Fibroblast of skin of right biceps (primary cell): ENCODE data around the gene AANAT.
A peak's percentile ranks its signal among the peaks of the same experiment; 100 is the strongest.

ENCODE experiments used
- DNase-seq: peaks from one replicate; pipeline ENCODE4 v3.0.0-alpha.2; 2013

AANAT gene

DNA sequence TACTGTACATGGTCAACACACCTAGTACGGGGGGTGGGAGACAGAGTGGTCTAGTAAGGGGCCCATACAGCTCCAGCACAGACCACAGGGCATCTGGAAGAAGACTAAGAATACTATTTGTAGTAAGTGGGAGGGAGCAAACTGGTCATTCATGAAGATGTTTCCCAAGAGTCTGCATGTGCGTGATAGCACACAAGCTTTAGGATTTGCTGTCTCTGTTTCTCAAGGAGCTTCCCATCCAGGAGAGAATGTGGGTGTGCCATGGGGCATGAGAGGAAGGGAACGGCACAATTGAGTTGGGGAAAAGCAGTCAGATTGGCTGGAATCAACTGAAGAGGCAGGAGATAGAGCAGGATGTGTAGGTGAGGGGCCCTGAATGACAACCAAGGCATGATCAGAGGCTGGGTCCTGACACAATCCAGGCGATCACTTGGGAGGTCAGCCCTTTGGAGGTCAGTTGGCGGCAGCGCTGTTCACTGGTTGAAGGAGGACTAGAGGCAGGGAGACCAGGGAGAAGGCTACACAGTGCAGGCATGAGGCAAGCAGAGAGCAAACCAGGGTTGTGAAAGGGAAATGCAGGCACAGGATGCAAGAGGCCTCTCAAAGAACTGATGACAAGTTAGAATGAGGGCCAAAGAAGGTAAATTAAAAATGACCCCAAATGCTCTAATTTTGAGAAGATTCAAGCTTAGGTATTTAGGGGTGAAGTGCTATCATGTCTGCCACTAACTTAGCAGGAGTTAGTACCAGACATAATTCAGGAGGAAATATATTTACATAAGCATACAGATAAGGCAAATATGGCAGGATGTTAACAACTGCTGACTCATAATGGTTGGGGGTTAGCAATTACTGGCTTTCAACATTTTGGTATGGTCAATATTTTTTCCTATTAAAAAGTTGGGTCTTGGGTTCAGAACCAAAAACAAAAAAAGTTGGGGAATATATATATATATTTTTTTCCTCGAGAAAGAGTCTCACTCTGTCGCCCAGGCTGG, 24.8 kb upstream of the AANAT start:
- DNase-seq: no peak

DNA sequence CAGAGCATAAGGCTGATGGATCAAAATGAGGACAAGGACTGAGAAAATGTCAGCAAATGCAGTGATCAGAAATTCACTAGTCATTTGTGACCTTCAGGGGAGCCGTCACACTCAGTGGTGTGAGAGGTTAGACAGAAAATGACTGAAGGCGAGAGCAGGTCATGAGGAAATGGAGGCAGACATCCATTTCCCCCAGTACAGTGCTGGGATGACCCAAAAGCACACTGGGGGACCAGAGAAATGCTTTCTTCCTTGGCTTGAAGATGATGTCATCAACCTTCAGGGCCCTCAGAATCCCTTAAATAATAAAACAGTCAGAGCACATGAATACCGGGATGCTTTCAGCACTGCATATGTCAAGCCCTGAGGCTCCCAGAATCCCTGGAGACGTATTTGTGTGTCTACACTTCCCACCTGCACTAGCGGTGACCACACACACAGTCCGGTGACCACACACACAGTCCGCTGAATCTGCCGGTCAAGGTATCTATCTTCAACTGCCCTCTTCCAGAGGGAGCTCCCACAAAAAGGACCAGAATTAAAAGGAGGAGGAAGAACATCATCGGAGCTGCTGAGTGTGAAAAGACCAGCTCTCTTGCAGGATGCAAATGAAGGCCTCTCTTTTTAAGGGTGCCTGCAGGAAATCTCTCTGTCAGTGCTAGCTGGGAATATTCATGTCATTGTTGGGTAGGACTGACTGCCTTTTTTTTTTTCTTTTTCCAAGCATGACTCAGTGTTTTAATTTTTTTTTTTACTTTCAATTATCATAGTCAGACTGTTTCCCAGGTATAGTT, 22.7 kb upstream of the AANAT start:
- no peak for DNase-seq

DNA sequence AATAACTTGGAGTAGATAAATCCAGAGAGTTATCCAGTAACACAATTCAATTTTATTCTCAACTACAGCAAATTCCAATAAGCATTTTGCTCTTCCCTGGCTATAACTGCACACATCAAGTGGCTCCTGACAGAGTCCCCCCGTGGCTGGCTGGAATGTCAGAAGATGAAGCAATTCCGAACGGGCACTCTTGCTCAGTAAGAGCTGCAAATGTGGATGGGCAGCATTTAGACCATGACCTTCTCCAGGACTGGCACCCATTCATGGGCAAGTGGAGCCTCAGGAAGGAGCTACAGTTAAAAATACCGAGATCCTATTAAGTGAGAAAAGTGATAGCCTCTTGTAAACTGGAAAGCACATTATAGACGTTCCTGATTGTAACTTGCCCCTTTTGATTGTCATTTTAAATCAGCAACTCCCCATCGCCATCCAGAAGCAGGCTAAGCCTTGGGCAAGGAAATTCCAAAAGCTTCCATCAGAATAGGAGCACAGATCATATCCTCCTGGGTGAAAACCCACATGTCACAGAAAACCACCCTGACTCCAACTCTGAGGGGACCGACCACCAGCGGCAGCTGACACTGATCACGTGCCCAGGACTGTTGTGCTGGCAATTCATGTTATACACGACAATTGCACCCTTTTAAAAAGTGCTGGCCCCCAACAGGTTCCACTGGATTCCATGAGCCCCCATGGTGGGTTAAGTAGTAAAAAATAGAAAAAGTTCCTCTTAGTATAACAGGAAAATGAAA, 21.5 kb upstream of the AANAT start:
- no peak for DNase-seq

DNA sequence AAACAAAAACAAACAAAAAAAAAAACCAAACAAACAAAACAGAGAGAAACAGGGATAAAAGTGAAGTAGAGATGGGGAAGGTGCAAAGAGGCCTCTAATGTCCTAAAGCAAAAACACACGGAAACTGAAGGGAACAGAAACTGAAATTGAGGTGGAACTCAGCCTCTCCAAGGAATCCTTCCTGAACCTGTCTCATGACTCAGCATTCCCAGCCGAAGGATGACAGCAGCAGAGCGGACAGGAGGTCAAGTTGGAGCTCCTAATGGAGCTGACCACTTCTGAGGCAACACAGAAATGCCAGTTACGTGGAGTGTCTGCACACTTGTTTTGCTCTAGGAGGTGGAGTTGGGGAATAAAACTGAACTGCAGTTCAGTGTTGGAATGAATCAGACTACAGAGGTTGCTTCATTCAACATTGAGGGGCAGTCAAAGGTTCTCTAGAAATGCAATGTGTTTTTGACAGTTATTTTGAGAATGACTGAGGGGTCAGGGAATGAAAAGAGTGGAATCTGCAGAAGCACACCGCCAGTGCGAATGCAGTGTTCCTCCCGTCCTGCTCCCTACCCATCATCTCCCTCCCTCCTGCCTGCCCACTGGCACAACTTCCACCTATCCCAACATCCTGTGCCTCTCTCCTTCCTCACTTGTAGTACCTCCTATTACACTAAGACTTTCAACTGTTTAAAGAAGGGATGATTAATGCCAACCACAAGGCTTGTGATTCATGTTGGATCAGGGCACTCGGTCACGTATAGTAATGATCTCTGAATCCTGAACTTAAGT, 20.8 kb upstream of the AANAT start:
- DNase-seq: peak; percentile 67

DNA sequence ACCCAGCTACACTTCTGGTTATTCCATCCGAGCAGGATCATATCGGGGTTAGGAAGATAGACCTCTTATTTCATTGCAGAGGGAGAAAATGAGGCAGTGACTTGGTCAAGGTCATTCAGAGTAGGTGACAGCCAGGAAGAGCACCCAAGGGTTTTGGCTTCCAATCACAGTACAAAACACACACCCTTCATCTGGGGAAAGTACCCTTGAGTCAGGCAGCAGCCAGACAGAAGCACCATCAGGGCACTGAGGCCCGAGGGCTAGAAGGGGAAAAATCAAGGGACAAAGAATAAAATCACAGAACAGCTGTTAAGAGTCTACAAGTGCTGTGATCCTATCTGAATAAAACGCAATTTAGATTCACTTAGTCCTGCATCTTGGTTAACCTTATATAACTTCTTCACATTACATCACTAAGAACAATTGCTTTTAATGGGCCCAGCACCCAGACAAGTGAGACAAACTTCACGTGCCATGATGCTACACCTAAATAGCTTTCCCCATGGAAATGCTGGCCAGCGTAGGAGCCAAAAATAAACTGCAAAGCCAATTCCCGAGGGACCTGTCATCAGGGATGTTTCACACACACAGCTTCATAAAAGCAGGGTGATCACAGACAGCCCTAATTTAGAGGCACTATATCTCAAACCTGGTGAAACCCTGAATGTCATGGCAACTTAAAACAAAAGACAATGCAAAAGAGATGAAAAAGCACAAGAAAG, 19.3 kb upstream of the AANAT start:
- DNase-seq: peak; percentile 61

DNA sequence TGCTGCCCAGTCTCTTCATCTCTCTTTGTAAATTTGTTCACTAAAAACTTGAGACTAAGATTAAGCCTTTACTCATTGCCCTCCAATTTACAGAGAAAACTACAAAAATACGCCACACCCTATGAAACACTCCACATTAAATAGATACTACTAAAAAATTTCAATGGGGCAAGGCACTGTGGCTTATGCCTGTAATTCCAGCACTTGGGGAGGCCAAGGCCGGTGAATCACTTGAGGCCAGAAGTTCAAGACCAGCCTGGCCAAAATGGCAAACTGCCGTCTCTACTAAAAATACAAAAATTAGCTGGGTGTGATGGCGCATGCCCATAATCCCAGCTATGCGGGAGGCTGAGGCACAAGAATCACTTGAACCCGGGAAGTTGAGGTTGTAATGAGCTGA, 18.3 kb upstream of the AANAT start:
- no peak for DNase-seq

DNA sequence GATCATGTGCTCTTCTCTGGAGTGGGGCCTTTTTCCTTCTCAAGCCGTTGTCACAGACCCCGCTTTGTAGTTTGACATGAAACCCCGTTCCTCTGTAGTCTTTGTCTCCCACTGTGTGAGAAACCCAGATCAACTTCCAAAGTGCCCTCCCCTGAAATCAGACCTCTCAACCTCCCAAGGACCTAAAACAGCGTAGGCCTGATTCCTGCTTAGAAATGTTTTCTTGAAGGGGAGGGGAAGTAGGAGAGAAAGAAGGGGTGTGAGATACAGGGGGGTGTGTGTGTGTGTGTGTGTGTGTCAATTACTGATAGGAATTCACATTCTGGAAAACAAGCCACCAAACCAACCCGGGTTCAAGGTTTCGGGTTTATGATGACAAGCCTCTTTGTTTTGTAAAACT, 15.9 kb upstream of the AANAT start:
- DNase-seq: no peak

DNA sequence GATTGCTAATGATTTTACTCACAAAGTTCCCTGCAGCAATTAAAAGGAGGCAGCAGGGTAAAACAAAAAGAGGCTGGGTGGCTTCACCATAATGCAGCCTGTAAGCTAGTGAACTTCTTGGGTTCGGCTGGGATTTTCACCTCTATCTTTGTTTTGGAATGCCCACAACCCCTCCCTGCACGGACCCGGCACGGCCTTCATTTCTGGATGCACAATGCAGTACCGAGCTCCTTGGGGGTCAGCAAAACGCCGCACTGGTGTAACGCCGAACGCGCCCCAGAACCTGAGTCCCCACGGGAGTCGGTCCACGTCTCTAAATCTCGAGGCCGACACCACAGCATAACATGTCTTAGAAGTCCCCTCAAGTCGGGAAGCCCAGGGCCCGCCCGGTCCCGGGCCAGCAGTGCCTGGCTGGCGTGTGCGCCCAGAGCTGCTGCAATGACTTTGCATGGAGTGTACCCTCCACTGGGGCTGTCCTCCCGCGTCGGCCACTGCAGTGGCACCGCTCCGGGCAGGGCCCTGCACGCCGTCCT, 15.2 kb upstream of the AANAT start:
- no peak for DNase-seq

DNA sequence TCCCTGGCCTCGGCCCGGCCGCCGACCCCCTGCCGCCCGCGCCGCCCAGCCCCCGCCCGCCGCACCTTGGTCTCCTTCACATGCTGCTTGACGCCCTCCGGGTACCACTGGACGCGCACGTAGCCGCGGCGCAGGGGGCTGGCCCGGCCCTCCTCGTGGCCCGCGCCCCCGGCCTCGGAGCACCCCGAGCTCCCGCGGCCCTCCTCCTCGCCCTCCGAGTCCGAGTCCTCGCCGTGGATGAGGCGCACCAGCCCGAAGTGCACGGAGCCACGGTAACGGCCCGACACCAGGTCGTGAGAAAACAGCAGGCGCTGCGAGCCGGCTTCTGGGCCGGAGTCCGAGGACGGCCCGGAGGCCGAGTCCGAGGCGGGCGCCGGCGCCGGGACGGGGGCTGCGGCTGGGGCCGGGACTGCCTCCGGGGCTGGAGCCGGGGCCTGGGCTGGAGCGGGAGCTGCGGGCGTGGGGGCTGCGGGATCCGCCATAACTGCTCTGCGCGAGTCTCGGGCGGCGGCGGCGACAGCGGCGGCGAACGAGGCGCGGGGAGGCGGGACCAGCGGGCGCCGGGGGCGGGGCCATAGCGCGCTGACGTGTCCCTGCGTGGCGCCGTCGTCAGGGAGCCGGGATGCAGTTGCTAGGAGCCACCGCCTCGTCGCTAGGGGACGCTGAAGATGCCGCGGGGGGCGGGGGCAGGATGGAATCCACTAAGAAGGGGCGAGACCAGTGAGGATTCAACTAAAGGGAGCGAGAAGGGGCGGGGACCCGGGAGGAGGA, 14.6 kb upstream of the AANAT start, which contains the start of gene UBE2O:
UBE2O (minus strand) TSS at position 493 of the 771 bp plus-strand sequence; CDS start at position 482, 11 bp downstream.
- peak; percentile 87 for DNase-seq

DNA sequence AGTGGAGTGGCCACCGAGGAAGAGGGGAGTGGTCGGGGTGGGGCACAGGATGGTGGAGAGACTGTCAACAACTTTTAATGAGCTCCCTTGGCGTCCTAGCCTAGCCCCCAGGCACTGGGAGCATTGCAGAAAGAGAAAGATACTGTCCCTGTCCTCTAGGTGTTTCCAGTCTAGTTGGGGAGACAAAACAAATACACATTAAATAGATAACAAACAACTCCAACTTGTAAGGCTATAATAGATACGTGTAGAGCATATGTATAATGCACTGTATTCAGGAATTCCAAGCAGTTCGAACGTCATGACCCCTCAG, 14.0 kb upstream of the AANAT start:
- DNase-seq: no peak

DNA sequence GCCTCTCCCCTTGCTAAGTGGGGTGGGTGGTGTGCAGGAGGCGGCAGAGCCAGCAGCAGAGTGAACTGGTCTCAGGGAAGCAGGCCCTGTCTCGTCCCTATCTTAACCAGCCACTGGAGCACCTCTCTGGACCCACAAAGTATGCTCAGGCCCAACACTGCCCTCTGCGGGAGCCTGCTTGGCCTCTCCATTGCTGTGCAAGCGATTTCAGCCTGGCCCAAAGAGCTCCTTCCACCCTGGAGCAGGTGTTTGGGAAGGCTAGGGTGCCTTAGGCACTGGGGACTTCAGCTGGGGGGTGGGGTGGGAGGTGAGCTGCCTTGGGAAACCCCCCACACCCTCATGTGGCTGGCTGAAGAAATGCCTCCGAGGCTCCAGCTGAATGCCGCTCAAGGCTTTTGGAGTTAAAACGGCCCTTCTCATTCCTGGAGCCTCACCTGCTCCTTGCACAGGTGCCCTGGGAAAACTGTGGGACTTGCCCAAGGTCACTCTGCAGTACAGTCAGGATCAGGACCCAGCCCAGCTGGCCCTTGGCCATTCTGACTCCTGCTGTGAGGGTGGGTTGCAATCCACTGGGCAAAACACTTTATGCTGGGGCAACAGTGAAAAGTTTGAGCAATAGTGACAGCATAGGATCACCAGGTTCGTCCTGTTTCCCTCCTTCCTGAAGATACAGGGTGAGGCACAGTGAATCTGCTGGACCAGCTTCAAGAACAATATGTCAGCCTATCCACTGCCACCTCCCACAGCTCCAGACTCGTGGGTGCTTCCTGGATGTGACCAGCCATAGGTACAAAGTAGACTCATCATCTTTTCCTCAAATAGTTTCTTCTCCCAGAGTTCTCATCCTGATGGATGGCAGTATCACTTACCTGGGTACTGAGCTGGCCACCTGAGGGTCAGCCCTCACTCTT, 8.6 kb upstream of the AANAT start:
- DNase-seq: peak; percentile 42

DNA sequence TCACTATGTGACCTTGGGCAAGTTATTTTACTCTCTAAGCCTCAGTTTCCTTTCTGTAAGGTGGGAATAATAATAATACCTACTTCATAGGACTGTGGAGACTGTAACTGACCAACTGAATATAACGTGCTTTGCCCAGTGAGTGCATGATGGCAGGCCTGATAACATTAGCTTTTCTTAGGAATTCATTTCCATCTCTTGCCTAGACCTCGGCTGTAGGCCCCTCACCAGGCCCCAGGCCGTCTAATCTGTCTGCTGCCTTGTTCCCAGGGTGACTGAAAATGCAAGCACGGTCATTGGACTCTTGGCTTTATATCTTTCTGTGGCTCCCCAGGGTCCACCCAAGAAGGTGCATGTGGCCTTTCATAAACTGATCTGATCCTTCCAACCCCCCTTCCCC, 7.7 kb upstream of the AANAT start:
- no peak for DNase-seq

DNA sequence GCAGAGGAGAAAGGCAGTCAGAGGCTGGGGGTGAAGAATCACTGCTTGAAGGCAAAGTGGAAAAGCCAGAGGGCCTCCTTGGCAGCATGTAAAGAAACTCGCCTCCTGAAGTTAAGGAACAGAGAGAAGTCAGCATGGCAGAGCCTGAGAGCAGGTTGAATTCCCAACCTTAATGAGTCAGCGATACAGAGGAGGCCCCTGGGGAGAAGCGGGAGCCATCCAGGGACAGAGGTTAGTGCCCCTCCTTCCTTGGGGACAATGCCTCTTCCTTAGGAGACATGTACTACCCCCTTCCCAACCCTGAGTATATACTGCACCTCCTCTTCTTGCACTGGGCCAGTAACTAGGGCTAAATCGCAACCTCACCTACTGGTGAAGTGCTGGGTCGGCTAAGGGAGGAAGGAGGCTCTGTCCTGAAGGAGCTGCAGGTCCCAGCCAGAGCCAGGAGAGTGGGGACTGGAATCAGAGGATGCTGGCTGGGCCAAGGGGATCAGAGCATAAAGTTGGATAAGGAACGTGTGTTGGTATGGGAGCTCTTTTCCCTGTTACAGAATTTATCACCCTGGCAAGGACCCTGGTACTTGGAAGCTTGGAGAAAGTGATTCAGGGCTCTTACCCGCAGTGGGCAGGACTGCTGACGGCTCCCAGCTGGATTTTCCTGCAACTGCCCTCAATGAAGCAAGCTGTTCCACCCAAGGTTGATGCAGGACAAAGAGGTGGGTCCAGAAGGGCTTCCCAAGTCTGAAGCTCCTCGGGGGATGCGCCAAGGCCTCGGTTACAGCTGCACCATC, 5.4 kb upstream of the AANAT start:
- DNase-seq: no peak

DNA sequence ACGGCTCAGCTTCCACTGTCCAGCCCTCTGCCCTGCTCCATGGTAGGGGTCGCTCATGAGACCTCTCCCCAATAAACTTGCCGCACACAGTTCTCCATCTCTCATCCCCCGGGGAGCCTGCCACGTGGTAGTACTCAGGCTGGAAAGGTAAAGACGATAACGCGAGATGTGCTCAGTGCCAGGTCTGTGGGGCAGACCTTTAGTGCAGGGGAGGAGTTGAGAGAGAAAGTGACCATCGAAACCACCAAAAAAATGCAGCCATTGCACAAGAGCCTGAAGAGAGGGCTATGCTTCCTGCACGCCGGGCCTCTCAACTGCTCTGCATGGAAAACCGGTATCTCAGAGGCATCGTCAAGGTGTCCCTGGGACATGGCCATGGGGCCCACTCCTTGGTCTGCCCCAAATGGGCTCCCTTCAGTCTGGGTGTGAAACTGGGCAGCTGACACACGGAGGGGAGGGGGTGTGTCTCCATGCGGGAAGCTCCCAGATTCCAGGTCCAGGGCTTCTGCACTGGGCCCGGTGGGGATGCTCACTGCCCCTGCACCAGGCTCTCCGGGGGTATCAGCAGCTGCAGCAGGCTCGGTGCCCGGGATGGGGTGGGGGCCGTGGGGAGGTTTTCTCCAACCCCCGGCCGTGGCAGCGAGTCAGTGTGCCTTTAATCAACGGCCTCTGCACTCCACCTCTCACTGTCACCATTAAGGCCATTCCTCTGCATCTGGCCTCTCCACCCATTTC, 4.7 kb upstream of the AANAT start:
- DNase-seq: no peak

DNA sequence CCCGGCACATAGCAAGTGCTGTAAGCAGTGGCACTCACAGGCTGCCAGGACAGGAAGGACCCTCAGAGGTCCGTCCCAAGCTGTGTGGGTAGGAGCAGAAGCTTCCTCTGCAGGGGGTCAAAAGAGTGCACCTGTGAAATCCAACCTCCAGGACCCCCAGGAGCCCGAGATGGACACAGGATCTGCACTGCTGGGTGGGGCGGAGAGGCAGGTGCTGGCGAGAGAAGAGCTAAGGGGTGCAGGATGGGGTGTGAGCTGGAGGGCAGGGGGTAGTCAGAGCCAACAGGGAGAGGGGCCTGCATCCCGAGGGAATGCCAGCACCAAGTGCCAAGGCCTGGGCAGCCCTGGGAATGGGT, 650 bp upstream of the AANAT start:
- no peak for DNase-seq

DNA sequence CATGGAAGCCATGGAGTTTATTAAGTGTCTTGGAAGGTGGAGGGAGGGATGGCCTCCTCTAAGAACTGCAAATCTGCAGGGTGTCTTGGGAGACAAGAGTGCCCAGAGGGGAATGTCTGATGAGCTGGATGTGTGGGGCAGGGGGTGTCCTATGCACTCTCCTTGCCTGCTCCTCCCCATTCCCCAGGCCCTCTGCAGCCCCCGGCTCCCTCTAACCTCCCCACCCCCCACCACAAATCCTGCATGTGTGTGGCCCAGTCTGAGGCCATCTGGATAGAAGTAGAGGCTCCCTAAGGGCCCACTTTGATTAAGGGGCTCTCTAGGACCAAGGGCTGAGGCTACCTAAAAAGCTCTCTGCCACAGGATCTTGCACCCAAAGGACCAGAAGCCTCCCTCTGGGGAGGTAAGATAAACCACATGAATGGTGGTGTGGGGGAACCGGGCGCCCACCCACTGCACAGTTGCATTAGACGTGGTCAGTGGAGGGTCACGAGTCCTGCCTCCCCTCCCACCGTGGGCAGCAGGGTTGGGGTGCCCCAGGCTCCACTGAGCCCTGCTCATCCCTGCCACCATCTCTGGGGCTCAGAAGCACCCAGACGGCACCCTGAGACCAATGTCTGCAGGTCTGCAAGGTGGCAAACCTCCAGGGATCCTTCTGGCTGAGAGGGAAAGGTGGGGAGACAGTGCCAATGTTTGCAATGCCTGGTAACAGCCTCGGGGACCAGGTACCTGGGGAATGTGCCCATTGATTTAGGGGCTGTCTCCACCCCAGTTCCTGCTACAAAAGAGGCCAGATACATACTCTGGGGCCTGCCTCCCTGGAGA, 618 bp downstream of the AANAT start:
- no peak for DNase-seq

DNA sequence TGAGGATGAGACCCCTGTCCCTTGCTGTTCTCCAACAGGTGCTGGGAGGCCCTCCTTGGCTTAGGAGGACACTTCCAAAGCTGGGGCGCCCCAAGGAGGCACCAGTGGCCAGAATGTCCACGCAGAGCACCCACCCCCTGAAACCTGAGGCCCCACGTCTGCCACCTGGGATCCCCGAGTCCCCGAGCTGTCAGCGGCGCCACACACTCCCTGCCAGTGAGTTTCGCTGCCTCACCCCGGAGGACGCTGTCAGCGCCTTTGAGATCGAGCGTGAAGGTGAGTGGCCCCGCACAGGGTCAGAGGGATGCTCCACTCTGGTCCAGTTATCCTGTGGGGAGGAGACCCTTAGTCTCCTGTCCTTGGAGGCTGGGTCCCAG, 1.2 kb downstream of the AANAT start:
- no peak for DNase-seq
